Mesendoderm (in vitro differentiated cells): ENCODE data around the gene SRM.
"Not testable (repeated sequence)": the region's sequence is repeated elsewhere in the genome, so short reads cannot be mapped to it uniquely, and the experiment has no call there.

ENCODE experiments used
- DNase-seq: peaks from one replicate; pipeline ENCODE4 v3.0.0; 2013
- H2AK5ac ChIP-seq: 2 replicates; pipeline ENCODE4 v1.6.1; 2013; ENCODE audit warnings: low read length, inconsistent platforms
- H2BK120ac ChIP-seq: 2 replicates; pipeline ENCODE4 v1.6.1; 2013; ENCODE audit warnings: low read depth, mild to moderate bottlenecking, low read length, moderate library complexity, mixed read lengths
- H2BK15ac ChIP-seq: replicated peaks from 2 replicates; pipeline ENCODE4 v1.6.1; 2013; ENCODE audit warnings: low read depth, mild to moderate bottlenecking, moderate library complexity
- H2BK5ac ChIP-seq: 2 replicates; pipeline ENCODE4 v1.6.1; 2013; ENCODE audit warnings: low read length, inconsistent platforms
- H3K18ac ChIP-seq: 2 replicates; pipeline ENCODE4 v1.6.1; 2013; ENCODE audit warnings: mild to moderate bottlenecking, low read length, mixed read lengths
- H3K23ac ChIP-seq: one replicate; pipeline ENCODE4 v1.6.1; 2013; ENCODE audit warnings: low read length
- H3K27ac ChIP-seq: 2 replicates; pipeline ENCODE4 v1.5.1; 2013; ENCODE audit warnings: low read depth, mild to moderate bottlenecking, inconsistent platforms, low read length, moderate library complexity
- H3K27me3 ChIP-seq: 2 replicates; pipeline ENCODE4 v1.6.1; 2013; ENCODE audit warnings: low read length, control low read depth, mild to moderate bottlenecking, inconsistent platforms; ENCODE audit not compliant: insufficient read depth, poor library complexity
- H3K36me3 ChIP-seq: 2 replicates; pipeline ENCODE4 v1.6.1; 2013; ENCODE audit warnings: low read length, inconsistent platforms; ENCODE audit not compliant: control insufficient read depth, insufficient read depth
- H3K4ac ChIP-seq: one replicate; pipeline ENCODE4 v1.6.1; 2013; ENCODE audit warnings: low read depth, mild to moderate bottlenecking, low read length, moderate library complexity
- H3K4me1 ChIP-seq: 2 replicates; pipeline ENCODE4 v1.6.1; 2013; ENCODE audit warnings: low read depth, low read length, inconsistent platforms; ENCODE audit not compliant: control insufficient read depth
- H3K4me2 ChIP-seq: 2 replicates; pipeline ENCODE4 v1.6.1; 2013; ENCODE audit warnings: low read length
- H3K4me3 ChIP-seq: 2 replicates; pipeline ENCODE4 v1.5.1; 2013; ENCODE audit warnings: mild to moderate bottlenecking, low read length
- H3K56ac ChIP-seq: one replicate; pipeline ENCODE4 v1.6.1; 2013; ENCODE audit warnings: low read length
- H3K79me1 ChIP-seq: 2 replicates; pipeline ENCODE4 v1.6.1; 2013; ENCODE audit warnings: low read length, inconsistent platforms
- H3K79me2 ChIP-seq: 2 replicates; pipeline ENCODE4 v1.6.1; 2013; ENCODE audit warnings: mild to moderate bottlenecking, low read length; ENCODE audit not compliant: control insufficient read depth, insufficient read depth
- H3K9ac ChIP-seq: 2 replicates; pipeline ENCODE4 v1.6.1; 2013; ENCODE audit warnings: low read length, inconsistent platforms
- H4K5ac ChIP-seq: one replicate; pipeline ENCODE4 v1.6.1; 2013; ENCODE audit warnings: low read length
- H4K8ac ChIP-seq: one replicate; pipeline ENCODE4 v1.6.1; 2013; ENCODE audit warnings: low read depth, mild to moderate bottlenecking, control low read depth, low read length, moderate library complexity
- WGBS: extraction: QIAGEN DNeasy Blood & Tissue Kit; methylation state at CpG from one replicate; pipeline ENCODE4 v1.1.7; 2013; ENCODE audit warnings: low lambda C conversion rate, missing lambda C conversion rate; ENCODE audit not compliant: insufficient coverage; ENCODE audit errors: extremely low coverage; 5-methylcytosine and 5-hydroxymethylcytosine counted together

SRM gene

DNA sequence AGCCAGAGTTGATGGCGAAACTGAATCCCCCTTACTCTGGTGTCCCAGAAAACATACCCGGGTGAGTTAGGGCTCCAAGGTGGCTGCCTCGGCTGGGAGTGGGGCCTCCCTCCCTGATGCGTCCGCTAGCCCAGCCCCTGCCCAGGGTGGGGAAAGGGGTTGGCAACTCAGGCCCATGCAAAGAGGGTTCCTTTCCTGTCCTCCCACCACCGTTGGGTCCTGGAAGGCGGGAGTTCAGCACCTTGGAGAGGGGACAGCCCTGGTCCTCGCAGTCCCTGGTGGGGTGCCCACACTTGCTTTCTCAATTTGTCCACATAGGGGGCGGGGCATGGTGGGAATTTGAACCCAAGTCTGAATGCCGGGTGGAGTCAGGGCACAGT, 6.1 kb downstream of the SRM start:
- H3K79me2 ChIP-seq = peaks cover 3% of the 10 kb centered on the region
- H3K79me1 ChIP-seq = peaks cover 3% of the 10 kb centered on the region
- H2BK5ac ChIP-seq = no peak overlapping the region
- no peak overlapping the region for H4K5ac ChIP-seq
- no peak overlapping the region for H3K4me2 ChIP-seq
- H3K27me3 ChIP-seq = no peaks in the 10 kb centered on the region
- peak; percentile 65 for DNase-seq
- no peak overlapping the region for H2BK120ac ChIP-seq
- H3K4me1 ChIP-seq = no peaks in the 10 kb centered on the region
- H3K4me3 ChIP-seq = no peak overlapping the region
- H3K4ac ChIP-seq = no peak overlapping the region
- H3K27ac ChIP-seq = no peak overlapping the region
- H2BK15ac ChIP-seq = no peak overlapping the region
- H3K9ac ChIP-seq = no peak overlapping the region
- H4K8ac ChIP-seq = no peak overlapping the region
- H3K23ac ChIP-seq = no peak overlapping the region
- H2AK5ac ChIP-seq = no peak overlapping the region
- WGBS = no CpG with 5 or more reads among the region's 10 CpGs
- H3K36me3 ChIP-seq = peaks cover 7% of the 10 kb centered on the region
- H3K56ac ChIP-seq = no peak overlapping the region
- no peak overlapping the region for H3K18ac ChIP-seq

DNA sequence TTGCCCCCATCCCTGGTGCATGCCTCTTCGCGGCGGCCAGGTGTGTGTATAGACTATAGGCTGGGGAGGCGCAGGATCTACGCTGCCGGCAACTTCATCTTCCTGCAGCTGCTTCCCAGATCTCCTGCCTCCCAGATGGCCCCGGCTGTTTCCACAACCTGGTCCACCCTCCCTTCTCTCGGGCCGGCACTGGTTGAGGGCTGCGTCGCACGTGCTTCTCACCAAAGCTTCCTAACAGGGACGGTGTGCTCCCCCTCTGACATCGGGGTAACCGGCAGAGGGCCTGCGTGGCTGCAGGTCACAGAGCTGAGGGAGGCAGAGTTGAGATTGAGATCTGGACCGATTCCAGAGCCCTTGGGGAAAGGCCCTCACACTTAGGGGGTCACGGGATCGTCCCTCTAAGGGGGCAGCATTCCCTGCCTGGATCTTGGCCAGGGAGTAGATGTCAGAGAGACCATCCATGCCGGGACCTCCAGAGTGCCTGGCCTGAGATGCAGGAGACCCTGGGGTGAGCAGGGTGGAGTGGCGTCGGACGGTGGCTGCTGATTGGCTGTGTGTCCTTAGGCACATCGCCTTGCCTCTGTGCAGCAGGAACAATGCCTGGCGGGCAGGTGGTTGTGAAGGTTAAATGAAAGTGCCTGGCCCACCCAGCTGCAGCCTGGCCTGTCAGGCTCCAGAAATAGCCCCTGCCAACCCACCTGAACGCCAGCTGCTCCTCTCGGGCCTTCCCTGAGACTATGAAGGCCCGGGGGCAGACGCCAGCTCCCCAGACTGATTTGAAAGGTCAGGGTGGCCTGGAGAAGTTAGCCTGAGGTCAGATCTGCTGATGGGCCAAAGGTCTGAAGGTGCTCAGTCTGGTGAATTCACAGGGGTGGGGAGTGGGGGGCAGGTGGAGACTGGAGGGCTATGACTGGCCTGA, 6.7 kb downstream of the SRM start:
- H3K4ac ChIP-seq = no peak overlapping the region
- no peak overlapping the region for H2BK15ac ChIP-seq
- H3K79me1 ChIP-seq = no peaks in the 10 kb centered on the region
- H3K56ac ChIP-seq = peak overlapping the region; percentile 42
- H3K4me1 ChIP-seq = no peaks in the 10 kb centered on the region
- H4K5ac ChIP-seq = no peak overlapping the region
- no peak overlapping the region for H3K18ac ChIP-seq
- no peak overlapping the region for H2BK120ac ChIP-seq
- H2AK5ac ChIP-seq = no peak overlapping the region
- no peak overlapping the region for H3K27ac ChIP-seq
- peak; percentile 34 for DNase-seq
- no peaks in the 10 kb centered on the region for H3K27me3 ChIP-seq
- no peak overlapping the region for H3K23ac ChIP-seq
- H3K4me3 ChIP-seq = no peak overlapping the region
- no peak overlapping the region for H3K9ac ChIP-seq
- no peaks in the 10 kb centered on the region for H3K79me2 ChIP-seq
- H4K8ac ChIP-seq = no peak overlapping the region
- WGBS = no CpG with 5 or more reads among the region's 29 CpGs
- H2BK5ac ChIP-seq = no peak overlapping the region
- no peak overlapping the region for H3K4me2 ChIP-seq
- H3K36me3 ChIP-seq = peaks cover 7% of the 10 kb centered on the region

DNA sequence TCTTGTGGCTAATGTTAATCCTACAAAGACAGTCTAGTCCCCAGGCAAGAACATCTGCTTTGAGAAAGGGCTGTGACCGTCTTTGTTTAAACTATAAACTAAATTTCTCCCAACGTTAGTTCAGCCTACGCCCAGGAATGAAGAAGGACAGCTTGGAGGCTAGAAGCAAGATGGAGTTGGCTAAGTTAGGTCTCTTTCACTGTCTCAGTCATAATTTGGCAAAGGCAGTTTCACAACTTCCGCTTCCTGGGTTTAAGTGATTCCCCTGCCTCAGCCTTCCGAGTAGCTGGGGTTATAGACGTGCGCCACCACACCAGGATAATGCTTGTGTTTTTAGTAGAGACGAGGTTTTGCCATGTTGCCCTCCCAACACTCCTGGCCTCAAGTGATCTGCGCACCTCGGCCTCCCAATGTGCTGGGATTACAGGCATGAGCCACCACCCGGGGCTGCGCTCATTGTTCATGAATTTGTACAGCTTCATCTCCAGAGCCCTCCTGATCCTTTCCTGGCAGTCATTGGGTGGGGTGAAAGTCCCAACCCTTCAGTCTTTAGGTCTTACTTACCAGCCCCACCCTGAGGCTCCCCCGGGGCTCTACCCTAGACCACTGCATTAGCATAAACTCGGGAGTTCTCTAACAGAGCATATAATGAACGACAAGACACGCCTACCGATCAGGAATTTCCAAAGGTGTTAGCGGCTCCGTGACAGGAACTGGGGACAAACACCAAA, 7.9 kb downstream of the SRM start:
- WGBS = no CpG with 5 or more reads among the region's 19 CpGs
- H3K36me3 ChIP-seq = peaks cover 7% of the 10 kb centered on the region
- no peak overlapping the region for H3K4me3 ChIP-seq
- H4K5ac ChIP-seq = no peak overlapping the region
- H3K79me1 ChIP-seq = no peaks in the 10 kb centered on the region
- H3K56ac ChIP-seq = no peak overlapping the region
- H3K4me1 ChIP-seq = no peaks in the 10 kb centered on the region
- no peak overlapping the region for H2BK120ac ChIP-seq
- H3K27me3 ChIP-seq = no peaks in the 10 kb centered on the region
- no peak overlapping the region for H3K18ac ChIP-seq
- no peak overlapping the region for H2BK5ac ChIP-seq
- H2BK15ac ChIP-seq = no peak overlapping the region
- H3K4me2 ChIP-seq = no peak overlapping the region
- H3K27ac ChIP-seq = no peak overlapping the region
- no peaks in the 10 kb centered on the region for H3K79me2 ChIP-seq
- no peak overlapping the region for H3K23ac ChIP-seq
- H3K9ac ChIP-seq = no peak overlapping the region
- no peak overlapping the region for H4K8ac ChIP-seq
- H2AK5ac ChIP-seq = no peak overlapping the region
- no peak overlapping the region for H3K4ac ChIP-seq
- DNase-seq = no peak

DNA sequence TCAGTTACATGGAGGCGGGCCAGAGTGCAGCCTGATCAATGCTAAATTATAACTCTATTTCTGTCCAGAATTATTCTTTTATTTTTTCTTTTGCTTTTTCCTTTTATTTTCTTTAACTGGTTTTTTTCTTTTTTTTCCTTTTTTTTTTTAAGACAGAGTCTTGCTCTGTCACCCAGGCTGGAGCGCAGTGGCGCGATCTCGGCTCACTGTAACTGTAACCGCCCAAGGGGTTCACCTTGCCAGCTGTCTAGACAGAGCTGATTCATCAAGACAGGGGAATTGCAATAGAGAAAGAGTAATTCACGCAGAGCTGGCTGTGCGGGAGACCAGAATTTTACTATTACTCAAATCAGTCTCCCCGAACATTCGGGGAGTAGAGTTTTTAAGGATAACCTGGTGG, 8.7 kb downstream of the SRM start:
- H2BK15ac ChIP-seq, H4K8ac ChIP-seq, H3K9ac ChIP-seq, H3K4ac ChIP-seq, H3K18ac ChIP-seq, H3K4me1 ChIP-seq, H3K4me3 ChIP-seq, H2AK5ac ChIP-seq, H3K79me2 ChIP-seq, H2BK120ac ChIP-seq, H2BK5ac ChIP-seq, H3K4me2 ChIP-seq, H3K27ac ChIP-seq, H3K23ac ChIP-seq, H3K36me3 ChIP-seq, H4K5ac ChIP-seq, DNase-seq, H3K27me3 ChIP-seq, H3K79me1 ChIP-seq, H3K56ac ChIP-seq: not testable (repeated sequence)
- WGBS = no CpG with 5 or more reads among the region's 10 CpGs

DNA sequence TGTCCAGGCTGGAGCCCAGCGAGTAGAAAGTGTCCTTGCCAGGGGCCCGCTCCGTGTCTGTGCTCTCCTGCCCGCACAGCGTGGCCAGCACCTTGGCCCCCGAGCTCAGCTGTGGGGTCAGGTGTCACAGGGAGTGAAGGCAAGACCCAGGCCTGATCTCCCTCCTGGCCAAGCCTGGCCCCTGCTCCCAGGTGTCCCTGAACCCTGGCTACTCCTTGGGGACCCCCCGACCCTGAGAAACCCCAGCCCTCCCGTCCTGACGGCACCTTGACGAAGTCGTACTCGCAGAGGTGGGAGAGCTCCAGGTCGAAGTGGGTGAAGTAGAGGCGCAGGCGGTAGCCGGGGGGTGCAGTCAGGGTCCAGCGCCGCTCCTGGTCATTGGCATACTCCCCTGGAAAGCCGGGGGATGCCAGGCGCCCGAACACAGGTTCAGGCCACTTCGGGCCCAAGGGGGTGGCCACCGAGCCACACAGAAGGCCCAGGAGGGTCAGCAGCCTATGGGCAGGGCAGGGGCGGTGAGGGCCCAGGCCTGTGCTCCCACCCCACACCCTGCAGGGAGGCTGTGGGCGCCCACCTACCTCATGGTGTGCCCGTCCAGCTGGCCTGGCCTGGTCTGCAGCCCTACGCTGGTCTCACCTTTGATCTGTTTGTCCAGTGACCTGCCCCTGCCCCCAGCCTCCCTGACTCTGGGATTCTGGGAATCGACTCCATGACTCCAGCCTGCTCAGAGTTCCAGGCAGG, 13.0 kb downstream of the SRM start, which contains the start of gene MASP2:
MASP2 (minus strand) TSS at position 615 of the 741 bp plus-strand sequence; CDS start at position 583, 32 bp downstream.
- H3K9ac ChIP-seq = no peak within 1 kb of the TSS
- no peaks in the 10 kb centered on the region for H3K79me1 ChIP-seq
- WGBS = no CpG with 5 or more reads among the region's 28 CpGs
- H3K4ac ChIP-seq = no peak within 1 kb of the TSS
- no peak within 1 kb of the TSS for H3K18ac ChIP-seq
- no peak for DNase-seq
- no peak within 1 kb of the TSS for H2BK5ac ChIP-seq
- H3K23ac ChIP-seq = no peak within 1 kb of the TSS
- H3K56ac ChIP-seq = no peak within 1 kb of the TSS
- H3K27ac ChIP-seq = no peak within 1 kb of the TSS
- H3K4me1 ChIP-seq = no peaks in the 10 kb centered on the region
- H3K79me2 ChIP-seq = no peaks in the 10 kb centered on the region
- H3K27me3 ChIP-seq = no peaks in the 10 kb centered on the region
- no peaks in the 10 kb centered on the region for H3K36me3 ChIP-seq
- H3K4me2 ChIP-seq = no peak within 1 kb of the TSS
- H2BK15ac ChIP-seq = no peak within 1 kb of the TSS
- no peak within 1 kb of the TSS for H2BK120ac ChIP-seq
- H4K8ac ChIP-seq = no peak within 1 kb of the TSS
- H2AK5ac ChIP-seq = no peak within 1 kb of the TSS
- no peak within 1 kb of the TSS for H4K5ac ChIP-seq
- no peak within 1 kb of the TSS for H3K4me3 ChIP-seq
